ENCODE data around the gene TMEM170A.

The TMEM170A gene

GRCh38 chr16:75471723-75472633 is 7.5 kb upstream of the TMEM170A start:
- no peak for TF ChIP-seq ARNT (IDR thresholded peaks at IDR 0.05)
- TF ChIP-seq, protein P1, sequence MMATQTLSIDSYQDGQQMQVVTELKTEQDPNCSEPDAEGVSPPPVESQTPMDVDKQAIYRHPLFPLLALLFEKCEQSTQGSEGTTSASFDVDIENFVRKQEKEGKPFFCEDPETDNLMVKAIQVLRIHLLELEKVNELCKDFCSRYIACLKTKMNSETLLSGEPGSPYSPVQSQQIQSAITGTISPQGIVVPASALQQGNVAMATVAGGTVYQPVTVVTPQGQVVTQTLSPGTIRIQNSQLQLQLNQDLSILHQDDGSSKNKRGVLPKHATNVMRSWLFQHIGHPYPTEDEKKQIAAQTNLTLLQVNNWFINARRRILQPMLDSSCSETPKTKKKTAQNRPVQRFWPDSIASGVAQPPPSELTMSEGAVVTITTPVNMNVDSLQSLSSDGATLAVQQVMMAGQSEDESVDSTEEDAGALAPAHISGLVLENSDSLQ (IDR thresholded peaks at IDR 0.05): peak; percentile 11; the same call in 1 of the 2 replicates
- ChIA-PET POLR2A (no interaction called here), CTCF (interaction anchor here (0.6 to 1.7 kb wide), 7 partner anchors 8 to 883 kb away, joined by 3 to 10 read pairs (median 4); no protein-coding TSS in a partner anchor)
- DNase-seq (ENCODE audit: extremely low spot score): peak; percentile 79

GRCh38 chr16:75466760-75467159 is 2.3 kb upstream of the TMEM170A start:
- TF ChIP-seq FOXK2 (IDR thresholded peaks at IDR 0.05): no peak
- ChIA-PET CTCF (no interaction called here), POLR2A (no interaction called here)
- DNase-seq (ENCODE audit: extremely low spot score): no peak

DNA sequence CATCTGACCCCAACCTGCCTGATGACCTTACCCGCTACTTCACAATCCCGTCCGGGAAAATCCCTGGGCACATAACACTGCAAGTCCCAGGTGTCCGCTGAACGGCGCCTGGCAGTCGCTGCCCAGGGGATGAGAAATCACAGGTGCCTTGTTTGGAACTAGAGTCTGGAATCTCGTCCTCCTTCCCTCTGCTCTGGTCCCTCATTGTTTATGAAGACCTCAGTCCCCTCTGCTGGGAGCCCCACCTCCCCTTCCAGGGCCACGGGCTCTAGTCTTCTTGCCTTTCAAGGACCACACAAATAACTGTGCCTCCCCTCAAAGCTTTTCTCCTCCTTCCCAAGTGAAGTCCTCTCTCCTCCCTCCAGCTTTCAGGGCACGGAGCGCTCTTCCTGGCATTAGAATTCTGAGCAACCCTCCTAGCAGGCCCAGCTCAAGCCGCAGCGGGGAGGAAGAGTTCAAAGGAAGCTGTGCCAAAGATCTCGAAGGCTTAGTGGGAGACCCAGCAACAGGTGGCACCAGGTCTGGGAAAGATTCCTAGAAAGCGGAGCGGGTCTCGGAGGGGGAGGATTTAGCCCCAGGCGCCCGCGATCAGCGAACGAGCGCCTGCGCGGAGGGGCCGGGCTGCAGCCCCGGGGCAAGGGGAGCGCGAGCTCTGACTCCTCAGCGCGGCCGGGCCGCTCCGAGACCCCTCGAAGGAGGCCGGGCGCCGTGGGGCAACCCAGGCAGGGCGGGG is 934 bp downstream of the TMEM170A start:
- ChIA-PET POLR2A (interaction anchor here (1.0 to 2.3 kb wide), 6 partner anchors 10 to 213 kb away, joined by 3 to 11 read pairs (median 3); partner anchors contain the start of genes ADAT1, CFDP1 and TMEM231), CTCF (interaction anchor here (0.6 to 1.5 kb wide), 6 partner anchors 9 to 93 kb away, joined by 3 to 5 read pairs (median 4); partner anchors contain the start of gene TMEM231)
- peak; percentile 40 for DNase-seq (ENCODE audit: extremely low spot score)

- ChIA-PET CTCF (no interaction called here), POLR2A (no interaction called here)
- TF ChIP-seq SUZ12 (IDR thresholded peaks at IDR 0.05) (no peak), FOXK2 (IDR thresholded peaks at IDR 0.05) (no peak), HDGF (IDR thresholded peaks at IDR 0.05; ENCODE audit: borderline replicate concordance) (no peak), LEF1 (IDR thresholded peaks at IDR 0.05; ENCODE audit: borderline replicate concordance) (no peak), ELF4 (IDR thresholded peaks at IDR 0.05) (no peak), FOXM1 (IDR thresholded peaks at IDR 0.05; ENCODE audit: borderline replicate concordance) (no peak), L3MBTL2 (conservative IDR thresholded peaks at IDR 0.05) (no peak), NFRKB (IDR thresholded peaks at IDR 0.05) (no peak), CTBP1 (IDR thresholded peaks at IDR 0.05; ENCODE audit: borderline replicate concordance) (no peak)
- TF ChIP-seq, protein P1 (IDR thresholded peaks at IDR 0.05): no peak
- no peak for DNase-seq (ENCODE audit: extremely low spot score)
These were observed 1.7 kb downstream of the TMEM170A start for GRCh38 chr16:75462806-75463205.

DNA sequence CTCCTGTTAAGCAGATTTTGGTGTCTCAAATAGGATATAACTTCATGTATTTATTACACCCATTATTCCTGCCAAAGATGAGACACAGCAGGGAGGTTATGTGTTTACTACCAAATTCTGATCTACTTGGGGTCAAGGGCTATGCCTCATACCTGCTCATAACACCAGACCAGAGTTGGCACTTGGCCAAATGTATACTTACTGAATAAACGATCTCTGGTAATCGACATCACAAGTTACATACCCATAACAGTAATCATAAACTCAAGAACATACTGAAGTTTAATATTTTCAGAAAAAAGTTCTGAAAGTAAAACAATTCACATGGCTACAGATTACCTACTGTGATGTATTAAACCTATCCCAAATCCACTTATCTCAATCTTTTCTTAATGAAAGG is 2.9 kb downstream of the TMEM170A start:
- DNase-seq (ENCODE audit: extremely low spot score): no peak
- ChIA-PET POLR2A (no interaction called here), CTCF (no interaction called here)
- TF ChIP-seq TARDBP (IDR thresholded peaks at IDR 0.05) (no peak), ELF4 (IDR thresholded peaks at IDR 0.05) (no peak)

- no peak for DNase-seq (ENCODE audit: extremely low spot score)
- CTCF ChIA-PET: no interaction called here
- TF ChIP-seq L3MBTL2 (conservative IDR thresholded peaks at IDR 0.05) (no peak), ZNF384 (IDR thresholded peaks at IDR 0.05) (no peak), NFRKB (IDR thresholded peaks at IDR 0.05) (no peak), TARDBP (IDR thresholded peaks at IDR 0.05) (no peak), ARNT (IDR thresholded peaks at IDR 0.05) (no peak), SUZ12 (IDR thresholded peaks at IDR 0.05) (no peak), BHLHE40 (IDR thresholded peaks at IDR 0.05; ENCODE audit: borderline replicate concordance) (no peak), CTBP1 (IDR thresholded peaks at IDR 0.05; ENCODE audit: borderline replicate concordance) (no peak), FOXA1 (IDR thresholded peaks at IDR 0.05) (no peak), FOXK2 (IDR thresholded peaks at IDR 0.05) (no peak), FOXM1 (IDR thresholded peaks at IDR 0.05; ENCODE audit: borderline replicate concordance) (no peak), SP1 (IDR thresholded peaks at IDR 0.05) (no peak)
- TF ChIP-seq, protein P1 (IDR thresholded peaks at IDR 0.05): no peak
- POLR2A ChIA-PET: no interaction called here
These were observed 4.0 kb downstream of the TMEM170A start for GRCh38 chr16:75460446-75460845.

- TF ChIP-seq, protein P1 (IDR thresholded peaks at IDR 0.05): no peak
- TF ChIP-seq SUZ12 (IDR thresholded peaks at IDR 0.05) (no peak), FOXK2 (IDR thresholded peaks at IDR 0.05) (no peak), ARNT (IDR thresholded peaks at IDR 0.05) (no peak), TARDBP (IDR thresholded peaks at IDR 0.05) (no peak), FOXA1 (IDR thresholded peaks at IDR 0.05) (no peak), NFRKB (IDR thresholded peaks at IDR 0.05) (no peak), SP1 (IDR thresholded peaks at IDR 0.05) (no peak), FOXM1 (IDR thresholded peaks at IDR 0.05; ENCODE audit: borderline replicate concordance) (no peak), LEF1 (IDR thresholded peaks at IDR 0.05; ENCODE audit: borderline replicate concordance) (no peak), HDGF (IDR thresholded peaks at IDR 0.05; ENCODE audit: borderline replicate concordance) (no peak), CTBP1 (IDR thresholded peaks at IDR 0.05; ENCODE audit: borderline replicate concordance) (no peak), L3MBTL2 (conservative IDR thresholded peaks at IDR 0.05) (no peak), ZNF384 (IDR thresholded peaks at IDR 0.05) (no peak)
- ChIA-PET CTCF (no interaction called here), POLR2A (no interaction called here)
- no peak for DNase-seq (ENCODE audit: extremely low spot score)
These were observed 4.8 kb downstream of the TMEM170A start for GRCh38 chr16:75459691-75460090.

Measured in HEK293T (cell line).